Panc1 (cell line): ENCODE results near the gene FKBP5. TPM values are rescaled to one million over a fixed set of nuclear protein-coding genes. Genes with fewer than 3 reads are reported as not detected.

Experiments used
- ATAC-seq: fragments of 200-7000 bp; cut with Tn5 transposase; 2 replicates; pipeline ENCODE4 v1.9.1; 2020; ENCODE audit warnings: mild to moderate bottlenecking, moderate library complexity
- BruUV-seq: library from RNA; stranded (reverse); fragments of 400-500 nt; replicated peaks from 2 replicates; lab custom pipeline; 2021; lab: Mats Ljungman, UMichigan
- CTCF ChIA-PET: fragments of 300-600 bp; sonication (Branson Sonifier 250); formaldehyde crosslinking; loops from one replicate; lab custom pipeline; 2022; ENCODE audit warnings: antibody characterized with exemption; lab: Charles Lee
- POLR2A ChIA-PET: fragments of 300-600 bp; sonication (Branson Sonifier 250); formaldehyde crosslinking; loops from one replicate; lab custom pipeline; 2022; ENCODE audit warnings: antibody characterized with exemption; lab: Charles Lee
- DNase-seq: peaks from one replicate; pipeline ENCODE4 v3.0.0-alpha.2; 2010; ENCODE audit warnings: low read depth, low spot score
- H3K27ac ChIP-seq: 2 replicates; pipeline ENCODE4 v1.5.1; 2011; ENCODE audit warnings: mild to moderate bottlenecking, low read length, inconsistent platforms
- H3K27me3 ChIP-seq: fragments of 200-500 bp; sonication (Bioruptor generic); 2 replicates; pipeline ENCODE4 v1.6.0; 2014; ENCODE audit warnings: low read length, inconsistent platforms; ENCODE audit not compliant: control insufficient read depth, insufficient read depth
- H3K36me3 ChIP-seq: fragments of 200-500 bp; sonication (Bioruptor generic); 2 replicates; pipeline ENCODE4 v1.5.1; 2014; ENCODE audit warnings: inconsistent platforms, mild to moderate bottlenecking, low read length, moderate library complexity; ENCODE audit not compliant: control insufficient read depth, insufficient read depth
- H3K4me1 ChIP-seq: 2 replicates; pipeline ENCODE4 v1.5.1; 2011; ENCODE audit warnings: inconsistent platforms, mild to moderate bottlenecking, low read length, moderate library complexity; ENCODE audit not compliant: control insufficient read depth, insufficient read depth
- H3K4me3 ChIP-seq, 2 experiments: 2 replicates each; pipeline ENCODE4 v1.5.1; 2011 to 2012; ENCODE audit warnings: low read depth in 2 of 2, low read length in 2 of 2, mild to moderate bottlenecking in 2 of 2, inconsistent platforms in 1 of 2, moderate library complexity in 1 of 2
- H3K9me3 ChIP-seq: fragments of 200-500 bp; sonication (Bioruptor generic); 2 replicates; pipeline ENCODE4 v1.5.1; 2014; ENCODE audit warnings: low read depth, mild to moderate bottlenecking, inconsistent platforms, low read length, moderate library complexity; ENCODE audit not compliant: control insufficient read depth, insufficient read depth
- CTCF ChIP-seq: fragments of 450-650 bp; IDR thresholded peaks from 2 replicates; pipeline ENCODE4 v1.5.1; 2017; ENCODE audit warnings: mild to moderate bottlenecking
- POLR2AphosphoS5 ChIP-seq: IDR thresholded peaks from 2 replicates; pipeline ENCODE4 v1.6.1; 2012; ENCODE audit warnings: mild to moderate bottlenecking, low read depth, low read length, moderate library complexity
- REST ChIP-seq, 2 experiments: IDR thresholded peaks; 2 replicates each; pipeline ENCODE4 v1.6.1; 2011 to 2012; ENCODE audit warnings: low read depth in 2 of 2, control low read depth in 1 of 2, low read length in 1 of 2, mild to moderate bottlenecking in 1 of 2, moderate library complexity in 1 of 2; ENCODE audit not compliant: insufficient read depth in 1 of 2
- SIN3A ChIP-seq: IDR thresholded peaks from 2 replicates; pipeline ENCODE4 v1.6.1; 2012; ENCODE audit warnings: low read depth, mild to moderate bottlenecking, low read length, moderate library complexity, borderline replicate concordance; ENCODE audit not compliant: insufficient read depth
- TCF7L2 ChIP-seq: IDR thresholded peaks from 2 replicates; pipeline ENCODE4 v1.6.1; 2011; ENCODE audit warnings: mild to moderate bottlenecking, low read depth, low read length, inconsistent platforms
- in situ Hi-C: cut with HindIII; loops from 2 replicates; pipeline ENCODE4 v1.10.0; 2016; ENCODE audit warnings: low sequenced_read_pairs, low pct_unique_long_range_greater_than_20kb
- intact Hi-C: fragments of 100-400 bp; cut with micrococcal nuclease; formaldehyde crosslinking; loops from one replicate; pipeline ENCODE4 v1.10.0; 2022; ENCODE audit not compliant: unreplicated experiment
- total RNA-seq: library from RNA; stranded (reverse); gene quantifications from one replicate; pipeline ENCODE4 v1.2.1, GENCODE V29; 2021; ENCODE audit not compliant: unreplicated experiment

FKBP5 gene
- total RNA-seq, 1 experiment from 2014 or later: 25.2 TPM

- in situ Hi-C loops: no loop called here
- no TSS peak for BruUV-seq
- POLR2A ChIA-PET: interaction anchor here (0.7 kb wide), 1 partner anchor 122 kb away, joined by 3 read pairs; no protein-coding TSS in a partner anchor
- CTCF ChIA-PET: no interaction called here
- Histone ChIP-seq H3K9me3 (no peaks in the 10 kb centered on the region), H3K27ac (no peak overlapping the region), H3K4me3 (no peak overlapping the region), H3K27me3 (no peaks in the 10 kb centered on the region), H3K4me1 (0 out of 2 replicates have a peak, but pooled peaks cover 3% of the 10 kb centered on the region), H3K36me3 (no peaks in the 10 kb centered on the region)
- TF ChIP-seq POLR2AphosphoS5 (no peak), SIN3A (no peak), TCF7L2 (no peak), CTCF (no peak), REST (IDR thresholded peaks at IDR 0.05; ENCODE audit: insufficient read depth in 1 of 2, low read depth in 2 of 2, low read length in 1 of 2) (no peak)
- ATAC-seq (no peak), DNase-seq (no peak)
- intact Hi-C loops: no loop called here
Observed at GRCh38 chr6:35605600-35605999, 83.1 kb downstream of the FKBP5 start.

- ATAC-seq (no peak), DNase-seq (no peak)
- POLR2A ChIA-PET: interaction anchor here (0.7 kb wide), 2 partner anchors 21 to 41 kb away, joined by 5 read pairs; no protein-coding TSS in a partner anchor
- intact Hi-C loops: no loop called here
- TF ChIP-seq SIN3A (no peak), POLR2AphosphoS5 (no peak), CTCF (no peak), REST (IDR thresholded peaks at IDR 0.05; ENCODE audit: insufficient read depth in 1 of 2, low read depth in 2 of 2, low read length in 1 of 2) (no peak), TCF7L2 (no peak)
- H3K36me3 ChIP-seq: no peaks in the 10 kb centered on the region
- BruUV-seq: no TSS peak
- H3K9me3 ChIP-seq: no peaks in the 10 kb centered on the region
- no peaks in the 10 kb centered on the region for H3K27me3 ChIP-seq
- H3K4me1 ChIP-seq: 0 out of 2 replicates have a peak, but pooled peaks cover 3% of the 10 kb centered on the region
- H3K27ac ChIP-seq: no peak overlapping the region
- CTCF ChIA-PET: interaction anchor here (0.7 kb wide), 1 partner anchor 8 kb away, joined by 4 read pairs; no protein-coding TSS in a partner anchor
- in situ Hi-C loops: no loop called here
- H3K4me3 ChIP-seq: no peak overlapping the region
Observed at GRCh38 chr6:35603326-35604202, 85.2 kb downstream of the FKBP5 start.
